Choroid plexus epithelial cell (primary cell): ENCODE data around the gene AGPS.

Source experiments
- DNase-seq: peaks from one replicate; pipeline ENCODE4 v3.0.0-alpha.2; 2010; ENCODE audit warnings: low read depth
- H3K4me3 ChIP-seq: 2 replicates; pipeline ENCODE4 v1.5.1; 2011; ENCODE audit warnings: low read depth, mild to moderate bottlenecking, control low read depth, low read length, moderate library complexity
- CTCF ChIP-seq: conservative IDR thresholded peaks from 2 replicates; pipeline ENCODE4 v1.5.1; 2011; ENCODE audit warnings: low read depth, mild to moderate bottlenecking, control low read depth, inconsistent platforms, low read length, moderate library complexity

The AGPS gene

DNA sequence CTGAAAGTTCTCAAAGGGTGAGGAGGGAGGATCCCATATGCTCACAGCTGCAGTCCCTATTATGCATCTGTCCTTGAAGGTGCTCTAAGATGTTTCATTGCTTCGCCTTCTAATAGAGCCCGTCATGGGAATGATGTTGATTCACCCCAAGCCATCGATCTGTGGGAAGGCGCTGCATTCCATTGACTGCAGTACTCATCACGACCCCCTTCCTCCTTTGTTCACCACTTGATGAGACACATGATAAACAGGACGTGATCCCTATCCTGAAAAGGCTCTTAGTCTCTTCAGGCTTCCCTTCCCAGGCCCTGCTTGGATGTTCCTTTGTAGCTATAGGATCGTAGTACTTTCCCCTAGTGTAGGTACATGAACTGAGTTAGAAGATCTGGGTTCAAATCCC is 181.8 kb downstream of the AGPS start:
- H3K4me3 ChIP-seq: no peak overlapping the region
- TF ChIP-seq CTCF: no peak
- DNase-seq: no peak

DNA sequence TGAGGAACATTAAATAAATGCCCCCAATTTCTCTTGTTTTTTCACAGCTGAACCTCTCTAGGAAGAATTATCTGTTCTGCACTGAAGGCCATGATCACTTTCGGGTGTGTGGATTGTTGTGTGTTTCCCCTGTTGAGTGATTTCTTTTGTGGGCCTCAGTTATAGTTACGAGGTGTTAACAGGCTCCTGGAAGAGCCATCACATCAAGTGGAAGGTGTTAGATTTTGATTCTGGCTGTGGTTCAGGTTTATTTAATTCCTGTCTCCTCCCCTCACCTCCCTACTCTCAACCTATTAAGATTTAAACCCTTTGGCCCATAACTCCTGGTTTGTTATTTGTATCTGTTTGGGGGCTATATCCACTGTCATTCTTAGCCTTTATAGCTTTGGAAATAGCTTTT is 182.8 kb downstream of the AGPS start:
- no peak overlapping the region for H3K4me3 ChIP-seq
- DNase-seq: no peak
- TF ChIP-seq CTCF: no peak

GRCh38 chr2:177577075-177577474 is 184.5 kb downstream of the AGPS start:
- no peak for DNase-seq
- H3K4me3 ChIP-seq: no peak overlapping the region
- TF ChIP-seq CTCF: no peak

- no peak overlapping the region for H3K4me3 ChIP-seq
- DNase-seq: no peak
- no peak for TF ChIP-seq CTCF
These were observed 185.9 kb downstream of the AGPS start for GRCh38 chr2:177578454-177578853.

- TF ChIP-seq CTCF: no peak
- H3K4me3 ChIP-seq: no peak overlapping the region
- no peak for DNase-seq
These were observed 187.0 kb downstream of the AGPS start for GRCh38 chr2:177579486-177580036.

- no peak for DNase-seq
- no peak overlapping the region for H3K4me3 ChIP-seq
- TF ChIP-seq CTCF: no peak
These were observed 189.4 kb downstream of the AGPS start for GRCh38 chr2:177582000-177582399.

DNA sequence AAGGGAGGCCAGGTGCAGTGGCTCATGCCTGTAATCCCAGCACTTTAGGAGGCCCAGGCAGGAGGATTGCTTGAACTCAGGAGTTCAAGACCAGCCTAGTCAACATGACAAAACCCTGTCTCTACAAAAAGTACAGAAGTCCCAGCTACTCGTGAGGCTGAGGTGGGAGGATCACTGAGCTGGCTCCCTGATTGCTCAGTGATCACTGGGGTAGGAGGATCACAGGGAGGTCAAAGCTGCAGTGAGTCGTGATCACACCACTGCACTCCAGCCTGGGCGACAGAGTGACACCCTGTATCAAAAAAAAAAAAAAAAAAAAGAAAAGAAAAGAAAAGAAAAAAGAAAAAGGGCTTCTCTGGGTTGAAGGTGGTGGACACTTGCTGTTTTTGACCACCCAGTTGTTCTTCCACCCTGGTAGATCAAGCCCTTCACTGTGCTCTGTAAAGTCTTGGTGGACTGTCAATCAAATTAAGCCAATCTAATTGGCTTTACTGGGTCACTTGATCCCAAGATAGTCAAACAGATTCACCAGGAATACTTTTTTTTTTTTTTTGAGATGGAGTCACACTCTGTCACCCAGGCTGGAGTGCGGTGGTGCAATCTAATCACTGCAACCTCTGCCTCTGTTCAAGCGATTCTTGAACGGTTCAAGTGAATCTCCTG is 191.6 kb downstream of the AGPS start:
- H3K4me3 ChIP-seq: no peak overlapping the region
- DNase-seq: no peak

More for the DNA sequence above, 191.6 kb downstream of the AGPS start:
- no peak for TF ChIP-seq CTCF
